ENCODE data around the gene ANKRD42. TPM values are rescaled to one million over a fixed set of nuclear protein-coding genes. Genes with fewer than 3 reads are reported as not detected.

ANKRD42 gene
- total and polyA plus RNA-seq, 9 of the 15 experiments (the other 6 are each of a cell fraction or from before 2014, with no cell fraction given): 2.8 to 9.1 (median 6.1) TPM

DNA sequence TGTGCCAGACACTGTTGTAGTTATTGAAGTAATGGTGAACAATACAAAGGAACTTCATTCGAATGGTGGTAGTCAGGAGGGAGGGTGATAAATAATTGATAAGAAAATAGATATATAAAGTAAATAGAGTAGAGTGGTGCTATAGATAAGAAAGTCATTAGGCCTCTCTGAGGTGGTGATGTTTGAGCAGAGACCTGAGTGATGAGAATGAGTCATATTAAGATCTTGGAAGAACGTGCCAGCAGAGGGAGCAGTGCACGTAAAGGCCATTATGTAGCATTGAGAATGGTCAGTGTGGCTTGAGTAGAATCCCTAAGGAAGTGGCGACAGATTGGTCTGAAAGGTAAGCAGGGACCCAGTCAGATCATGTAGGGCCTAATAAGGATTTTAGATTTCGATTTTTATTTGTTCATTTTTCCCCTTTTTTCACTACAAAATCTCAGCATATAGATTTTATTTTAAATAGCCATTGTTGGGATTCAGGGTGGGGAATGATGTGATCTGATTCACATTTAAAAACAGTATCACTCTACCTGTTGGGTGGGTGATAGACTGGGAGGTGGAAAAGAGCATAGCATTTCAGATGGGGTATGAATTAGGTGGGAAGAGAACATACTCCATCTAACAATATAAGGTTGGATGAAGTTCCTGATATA, 47.9 kb downstream of the ANKRD42 start (continued):
- TF ChIP-seq, protein P1, sequence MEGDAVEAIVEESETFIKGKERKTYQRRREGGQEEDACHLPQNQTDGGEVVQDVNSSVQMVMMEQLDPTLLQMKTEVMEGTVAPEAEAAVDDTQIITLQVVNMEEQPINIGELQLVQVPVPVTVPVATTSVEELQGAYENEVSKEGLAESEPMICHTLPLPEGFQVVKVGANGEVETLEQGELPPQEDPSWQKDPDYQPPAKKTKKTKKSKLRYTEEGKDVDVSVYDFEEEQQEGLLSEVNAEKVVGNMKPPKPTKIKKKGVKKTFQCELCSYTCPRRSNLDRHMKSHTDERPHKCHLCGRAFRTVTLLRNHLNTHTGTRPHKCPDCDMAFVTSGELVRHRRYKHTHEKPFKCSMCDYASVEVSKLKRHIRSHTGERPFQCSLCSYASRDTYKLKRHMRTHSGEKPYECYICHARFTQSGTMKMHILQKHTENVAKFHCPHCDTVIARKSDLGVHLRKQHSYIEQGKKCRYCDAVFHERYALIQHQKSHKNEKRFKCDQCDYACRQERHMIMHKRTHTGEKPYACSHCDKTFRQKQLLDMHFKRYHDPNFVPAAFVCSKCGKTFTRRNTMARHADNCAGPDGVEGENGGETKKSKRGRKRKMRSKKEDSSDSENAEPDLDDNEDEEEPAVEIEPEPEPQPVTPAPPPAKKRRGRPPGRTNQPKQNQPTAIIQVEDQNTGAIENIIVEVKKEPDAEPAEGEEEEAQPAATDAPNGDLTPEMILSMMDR (IDR thresholded peaks at IDR 0.05 in 2 of 3, conservative IDR thresholded peaks at IDR 0.05 in 1 of 3; ENCODE audit: insufficient read depth in 2 of 3, low read depth in 1 of 3, low read length in 3 of 3): peak; percentile 66 to 83 (median 70)
- TF ChIP-seq CEBPG (CRISPR knock-in tag; IDR thresholded peaks at IDR 0.05) (no peak), CEBPG (tag; conservative IDR thresholded peaks at IDR 0.05 in 1 of 2, IDR thresholded peaks at IDR 0.05 in 1 of 2) (no peak), GABPB1 (CRISPR knock-in tag; IDR thresholded peaks at IDR 0.05) (no peak), JUNB (CRISPR knock-in tag; conservative IDR thresholded peaks at IDR 0.05) (0 out of 2 replicates have a peak, but pooled peaks have one; percentile 14), ZNF77 (CRISPR knock-in tag; IDR thresholded peaks at IDR 0.05) (no peak), TARDBP (IDR thresholded peaks at IDR 0.05) (no peak), HDAC2 (IDR thresholded peaks at IDR 0.05) (0 out of 2 replicates have a peak, but pooled peaks have one; percentile 38), RBM25 (IDR thresholded peaks at IDR 0.05; ENCODE audit: low read depth, low read length, severe bottlenecking) (no peak), SPI1 (IDR thresholded peaks at IDR 0.05; ENCODE audit: borderline replicate concordance, low read depth, low read length) (0 out of 2 replicates have a peak, but pooled peaks have one; percentile 13), CREM (IDR thresholded peaks at IDR 0.05; ENCODE audit: low read depth) (0 out of 2 replicates have a peak, but pooled peaks have one; percentile 39), ARID1B (IDR thresholded peaks at IDR 0.05) (peak; percentile 76), JUN (IDR thresholded peaks at IDR 0.05; ENCODE audit: borderline replicate concordance, low read depth, low read length) (peak; percentile 76), JUN (CRISPR knock-in tag; IDR thresholded peaks at IDR 0.05; ENCODE audit: borderline replicate concordance) (no peak), BHLHE40 (IDR thresholded peaks at IDR 0.05; ENCODE audit: low read length) (peak; percentile 93)
- TF ChIP-seq, protein P2, sequence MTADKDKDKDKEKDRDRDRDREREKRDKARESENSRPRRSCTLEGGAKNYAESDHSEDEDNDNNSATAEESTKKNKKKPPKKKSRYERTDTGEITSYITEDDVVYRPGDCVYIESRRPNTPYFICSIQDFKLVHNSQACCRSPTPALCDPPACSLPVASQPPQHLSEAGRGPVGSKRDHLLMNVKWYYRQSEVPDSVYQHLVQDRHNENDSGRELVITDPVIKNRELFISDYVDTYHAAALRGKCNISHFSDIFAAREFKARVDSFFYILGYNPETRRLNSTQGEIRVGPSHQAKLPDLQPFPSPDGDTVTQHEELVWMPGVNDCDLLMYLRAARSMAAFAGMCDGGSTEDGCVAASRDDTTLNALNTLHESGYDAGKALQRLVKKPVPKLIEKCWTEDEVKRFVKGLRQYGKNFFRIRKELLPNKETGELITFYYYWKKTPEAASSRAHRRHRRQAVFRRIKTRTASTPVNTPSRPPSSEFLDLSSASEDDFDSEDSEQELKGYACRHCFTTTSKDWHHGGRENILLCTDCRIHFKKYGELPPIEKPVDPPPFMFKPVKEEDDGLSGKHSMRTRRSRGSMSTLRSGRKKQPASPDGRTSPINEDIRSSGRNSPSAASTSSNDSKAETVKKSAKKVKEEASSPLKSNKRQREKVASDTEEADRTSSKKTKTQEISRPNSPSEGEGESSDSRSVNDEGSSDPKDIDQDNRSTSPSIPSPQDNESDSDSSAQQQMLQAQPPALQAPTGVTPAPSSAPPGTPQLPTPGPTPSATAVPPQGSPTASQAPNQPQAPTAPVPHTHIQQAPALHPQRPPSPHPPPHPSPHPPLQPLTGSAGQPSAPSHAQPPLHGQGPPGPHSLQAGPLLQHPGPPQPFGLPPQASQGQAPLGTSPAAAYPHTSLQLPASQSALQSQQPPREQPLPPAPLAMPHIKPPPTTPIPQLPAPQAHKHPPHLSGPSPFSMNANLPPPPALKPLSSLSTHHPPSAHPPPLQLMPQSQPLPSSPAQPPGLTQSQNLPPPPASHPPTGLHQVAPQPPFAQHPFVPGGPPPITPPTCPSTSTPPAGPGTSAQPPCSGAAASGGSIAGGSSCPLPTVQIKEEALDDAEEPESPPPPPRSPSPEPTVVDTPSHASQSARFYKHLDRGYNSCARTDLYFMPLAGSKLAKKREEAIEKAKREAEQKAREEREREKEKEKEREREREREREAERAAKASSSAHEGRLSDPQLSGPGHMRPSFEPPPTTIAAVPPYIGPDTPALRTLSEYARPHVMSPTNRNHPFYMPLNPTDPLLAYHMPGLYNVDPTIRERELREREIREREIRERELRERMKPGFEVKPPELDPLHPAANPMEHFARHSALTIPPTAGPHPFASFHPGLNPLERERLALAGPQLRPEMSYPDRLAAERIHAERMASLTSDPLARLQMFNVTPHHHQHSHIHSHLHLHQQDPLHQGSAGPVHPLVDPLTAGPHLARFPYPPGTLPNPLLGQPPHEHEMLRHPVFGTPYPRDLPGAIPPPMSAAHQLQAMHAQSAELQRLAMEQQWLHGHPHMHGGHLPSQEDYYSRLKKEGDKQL (CRISPR knock-in tag; IDR thresholded peaks at IDR 0.05; ENCODE audit: borderline replicate concordance): no peak
- TF ChIP-seq, protein P3, sequence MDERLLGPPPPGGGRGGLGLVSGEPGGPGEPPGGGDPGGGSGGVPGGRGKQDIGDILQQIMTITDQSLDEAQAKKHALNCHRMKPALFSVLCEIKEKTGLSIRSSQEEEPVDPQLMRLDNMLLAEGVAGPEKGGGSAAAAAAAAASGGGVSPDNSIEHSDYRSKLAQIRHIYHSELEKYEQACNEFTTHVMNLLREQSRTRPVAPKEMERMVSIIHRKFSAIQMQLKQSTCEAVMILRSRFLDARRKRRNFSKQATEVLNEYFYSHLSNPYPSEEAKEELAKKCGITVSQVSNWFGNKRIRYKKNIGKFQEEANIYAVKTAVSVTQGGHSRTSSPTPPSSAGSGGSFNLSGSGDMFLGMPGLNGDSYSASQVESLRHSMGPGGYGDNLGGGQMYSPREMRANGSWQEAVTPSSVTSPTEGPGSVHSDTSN (CRISPR knock-in tag; IDR thresholded peaks at IDR 0.05; ENCODE audit: low read depth): no peak
- TF ChIP-seq, protein P3 (tag; conservative IDR thresholded peaks at IDR 0.05; ENCODE audit: low read depth): peak; percentile 73
